ENCODE results near the gene TFPT.

The TFPT gene

GRCh38 chr19:54147676-54148075 is 32.2 kb upstream of the TFPT start:
- H3K9me3 ChIP-seq (ENCODE audit: control insufficient read depth in 2 of 2, low read length in 2 of 2): no peaks in the 10 kb centered on the region
- H3K4me3 ChIP-seq (ENCODE audit: low read length in 2 of 2): no peak overlapping the region
- H3K4me1 ChIP-seq (ENCODE audit: control insufficient read depth, insufficient read depth, low read length): peaks cover 9% of the 10 kb centered on the region
- no peak overlapping the region for H3K27ac ChIP-seq (ENCODE audit: low read length)
- no peaks in the 10 kb centered on the region for H3K27me3 ChIP-seq (ENCODE audit: control insufficient read depth in 1 of 2, insufficient read depth in 2 of 2, low read length in 2 of 2)
- H3K36me3 ChIP-seq (ENCODE audit: control insufficient read depth in 2 of 2, insufficient read depth in 2 of 2, low read length in 2 of 2): peaks cover 73 to 79% of the 10 kb centered on the region in 2 donors
- H3K9ac ChIP-seq (ENCODE audit: low read length in 2 of 2): no peak overlapping the region

GRCh38 chr19:54145541-54146158 is 30.2 kb upstream of the TFPT start:
- Histone ChIP-seq H3K27ac (ENCODE audit: low read length) (no peak overlapping the region), H3K9ac (ENCODE audit: low read length in 2 of 2) (no peak overlapping the region), H3K9me3 (ENCODE audit: control insufficient read depth in 2 of 2, low read length in 2 of 2) (no peaks in the 10 kb centered on the region), H3K4me3 (ENCODE audit: low read length in 2 of 2) (no peak overlapping the region), H3K36me3 (ENCODE audit: control insufficient read depth in 2 of 2, insufficient read depth in 2 of 2, low read length in 2 of 2) (peaks cover 68 to 69% of the 10 kb centered on the region in 2 donors), H3K27me3 (ENCODE audit: control insufficient read depth in 1 of 2, insufficient read depth in 2 of 2, low read length in 2 of 2) (no peaks in the 10 kb centered on the region), H3K4me1 (ENCODE audit: control insufficient read depth, insufficient read depth, low read length) (peaks cover 13% of the 10 kb centered on the region)

- peaks cover 49 to 53% of the 10 kb centered on the region in 2 donors for H3K36me3 ChIP-seq (ENCODE audit: control insufficient read depth in 2 of 2, insufficient read depth in 2 of 2, low read length in 2 of 2)
- no peaks in the 10 kb centered on the region for H3K27me3 ChIP-seq (ENCODE audit: control insufficient read depth in 1 of 2, insufficient read depth in 2 of 2, low read length in 2 of 2)
- H3K4me1 ChIP-seq (ENCODE audit: control insufficient read depth, insufficient read depth, low read length): peaks cover 31% of the 10 kb centered on the region
- no peak overlapping the region for H3K9ac ChIP-seq (ENCODE audit: low read length in 2 of 2)
- no peak overlapping the region for H3K27ac ChIP-seq (ENCODE audit: low read length)
- no peak overlapping the region for H3K4me3 ChIP-seq (ENCODE audit: low read length in 2 of 2)
- H3K9me3 ChIP-seq (ENCODE audit: control insufficient read depth in 2 of 2, low read length in 2 of 2): no peaks in the 10 kb centered on the region
These were observed 26.8 kb upstream of the TFPT start for GRCh38 chr19:54142166-54142780.

- no peak overlapping the region for H3K27ac ChIP-seq (ENCODE audit: low read length)
- H3K9ac ChIP-seq (ENCODE audit: low read length in 2 of 2): no peak overlapping the region
- peaks cover 29% of the 10 kb centered on the region for H3K4me1 ChIP-seq (ENCODE audit: control insufficient read depth, insufficient read depth, low read length)
- no peaks in the 10 kb centered on the region for H3K27me3 ChIP-seq (ENCODE audit: control insufficient read depth in 1 of 2, insufficient read depth in 2 of 2, low read length in 2 of 2)
- H3K36me3 ChIP-seq (ENCODE audit: control insufficient read depth in 2 of 2, insufficient read depth in 2 of 2, low read length in 2 of 2): peaks cover 39 to 43% of the 10 kb centered on the region in 2 donors
- no peaks in the 10 kb centered on the region for H3K9me3 ChIP-seq (ENCODE audit: control insufficient read depth in 2 of 2, low read length in 2 of 2)
- H3K4me3 ChIP-seq (ENCODE audit: low read length in 2 of 2): no peak overlapping the region
These were observed 25.9 kb upstream of the TFPT start for GRCh38 chr19:54141356-54141755.

GRCh38 chr19:54138489-54139256 is 23.2 kb upstream of the TFPT start:
- Histone ChIP-seq H3K9me3 (ENCODE audit: control insufficient read depth in 2 of 2, low read length in 2 of 2) (no peaks in the 10 kb centered on the region), H3K27ac (ENCODE audit: low read length) (no peak overlapping the region), H3K36me3 (ENCODE audit: control insufficient read depth in 2 of 2, insufficient read depth in 2 of 2, low read length in 2 of 2) (peaks cover 13 to 17% of the 10 kb centered on the region in 2 donors), H3K27me3 (ENCODE audit: control insufficient read depth in 1 of 2, insufficient read depth in 2 of 2, low read length in 2 of 2) (peaks cover 0 to 5% of the 10 kb centered on the region in 2 donors), H3K9ac (ENCODE audit: low read length in 2 of 2) (peak overlapping the region; percentile 42 to 81), H3K4me1 (ENCODE audit: control insufficient read depth, insufficient read depth, low read length) (peaks cover 35% of the 10 kb centered on the region), H3K4me3 (ENCODE audit: low read length in 2 of 2) (peak overlapping the region; percentile 53 to 82)

GRCh38 chr19:54137699-54138488 is 22.4 kb upstream of the TFPT start, which contains the start of gene CNOT3:
CNOT3 (plus strand) TSS chr19:54137762; CDS start chr19:54142979, 5,217 bp downstream.
- Histone ChIP-seq H3K4me3 (ENCODE audit: low read length in 2 of 2) (peak within 1 kb of the TSS; percentile 84 to 85), H3K4me1 (ENCODE audit: control insufficient read depth, insufficient read depth, low read length) (peaks cover 35% of the 10 kb centered on the region), H3K9me3 (ENCODE audit: control insufficient read depth in 2 of 2, low read length in 2 of 2) (no peaks in the 10 kb centered on the region), H3K27me3 (ENCODE audit: control insufficient read depth in 1 of 2, insufficient read depth in 2 of 2, low read length in 2 of 2) (peaks cover 0 to 5% of the 10 kb centered on the region in 2 donors), H3K36me3 (ENCODE audit: control insufficient read depth in 2 of 2, insufficient read depth in 2 of 2, low read length in 2 of 2) (peaks cover 9 to 10% of the 10 kb centered on the region in 2 donors), H3K9ac (ENCODE audit: low read length in 2 of 2) (peak within 1 kb of the TSS; percentile 81 to 86), H3K27ac (ENCODE audit: low read length) (peak within 1 kb of the TSS; percentile 88)

GRCh38 chr19:54136864-54137698 is 21.6 kb upstream of the TFPT start:
- H3K4me3 ChIP-seq (ENCODE audit: low read length in 2 of 2): peak overlapping the region; percentile 84 to 85
- no peaks in the 10 kb centered on the region for H3K9me3 ChIP-seq (ENCODE audit: control insufficient read depth in 2 of 2, low read length in 2 of 2)
- H3K4me1 ChIP-seq (ENCODE audit: control insufficient read depth, insufficient read depth, low read length): peaks cover 35% of the 10 kb centered on the region
- peak overlapping the region; percentile 62 to 81 for H3K9ac ChIP-seq (ENCODE audit: low read length in 2 of 2)
- H3K27me3 ChIP-seq (ENCODE audit: control insufficient read depth in 1 of 2, insufficient read depth in 2 of 2, low read length in 2 of 2): peaks cover 0 to 5% of the 10 kb centered on the region in 2 donors
- H3K36me3 ChIP-seq (ENCODE audit: control insufficient read depth in 2 of 2, insufficient read depth in 2 of 2, low read length in 2 of 2): peaks cover 1 to 4% of the 10 kb centered on the region in 2 donors
- peak overlapping the region; percentile 88 for H3K27ac ChIP-seq (ENCODE audit: low read length)

- H3K9ac ChIP-seq (ENCODE audit: low read length in 2 of 2): peak overlapping the region; percentile 29 to 72
- peaks cover 3 to 9% of the 10 kb centered on the region in 2 donors for H3K36me3 ChIP-seq (ENCODE audit: control insufficient read depth in 2 of 2, insufficient read depth in 2 of 2, low read length in 2 of 2)
- peak overlapping the region; percentile 53 for H3K27ac ChIP-seq (ENCODE audit: low read length)
- peak overlapping the region; percentile 84 to 85 for H3K4me3 ChIP-seq (ENCODE audit: low read length in 2 of 2)
- H3K4me1 ChIP-seq (ENCODE audit: control insufficient read depth, insufficient read depth, low read length): peaks cover 35% of the 10 kb centered on the region
- H3K27me3 ChIP-seq (ENCODE audit: control insufficient read depth in 1 of 2, insufficient read depth in 2 of 2, low read length in 2 of 2): peaks cover 0 to 5% of the 10 kb centered on the region in 2 donors
- H3K9me3 ChIP-seq (ENCODE audit: control insufficient read depth in 2 of 2, low read length in 2 of 2): no peaks in the 10 kb centered on the region
These were observed 20.8 kb upstream of the TFPT start for GRCh38 chr19:54136086-54136863.

- H3K27me3 ChIP-seq (ENCODE audit: control insufficient read depth in 1 of 2, insufficient read depth in 2 of 2, low read length in 2 of 2): peaks cover 0 to 5% of the 10 kb centered on the region in 2 donors
- H3K4me3 ChIP-seq (ENCODE audit: low read length in 2 of 2): no peak overlapping the region
- no peaks in the 10 kb centered on the region for H3K9me3 ChIP-seq (ENCODE audit: control insufficient read depth in 2 of 2, low read length in 2 of 2)
- no peak overlapping the region for H3K9ac ChIP-seq (ENCODE audit: low read length in 2 of 2)
- H3K36me3 ChIP-seq (ENCODE audit: control insufficient read depth in 2 of 2, insufficient read depth in 2 of 2, low read length in 2 of 2): peaks cover 14 to 16% of the 10 kb centered on the region in 2 donors
- peaks cover 16% of the 10 kb centered on the region for H3K4me1 ChIP-seq (ENCODE audit: control insufficient read depth, insufficient read depth, low read length)
- H3K27ac ChIP-seq (ENCODE audit: low read length): no peak overlapping the region
These were observed 18.6 kb upstream of the TFPT start for GRCh38 chr19:54133957-54134590.
